GM18502 (cell line): ENCODE results near the gene MTF2.
"Not testable (repeated sequence)": the region's sequence is repeated elsewhere in the genome, so short reads cannot be mapped to it uniquely, and the experiment has no call there.

Source experiments
- ATAC-seq: cut with Tn5 transposase; IDR thresholded peaks from one replicate; pipeline ENCODE4 v1.9.1; 2021; ENCODE audit warnings: mild to moderate bottlenecking; ENCODE audit not compliant: unreplicated experiment, poor library complexity

MTF2 gene

DNA sequence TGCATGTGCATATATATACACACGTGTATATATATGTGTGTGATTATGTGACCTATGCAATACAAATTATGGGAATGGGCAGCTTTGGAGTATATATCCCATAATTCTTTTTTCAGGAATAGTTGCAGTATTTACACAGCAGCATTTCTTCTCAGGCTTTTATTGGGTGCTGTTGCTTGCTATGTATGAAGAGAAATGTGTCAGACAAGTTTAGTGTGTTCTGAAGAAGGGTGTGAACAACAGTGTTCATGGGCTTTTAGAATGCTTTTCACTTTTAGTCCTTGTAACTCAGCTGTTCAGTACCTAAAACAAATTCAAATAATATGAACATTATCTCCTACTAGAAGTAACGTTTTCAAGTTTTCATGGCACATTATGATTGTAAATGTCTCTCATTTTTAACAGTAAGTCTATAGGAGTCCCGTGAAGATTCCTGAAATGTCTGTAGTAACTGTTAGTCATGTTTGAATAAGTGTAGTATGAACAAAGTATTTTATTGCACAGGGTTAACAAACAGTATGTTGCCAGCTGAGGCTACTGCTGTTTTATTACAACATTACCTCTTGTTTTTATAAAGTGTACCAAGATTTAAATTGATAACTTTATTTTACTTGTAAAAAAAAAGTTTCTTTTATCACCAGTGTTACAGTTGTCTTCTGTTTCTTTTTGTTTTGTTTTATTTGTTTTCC, 58.7 kb downstream of the MTF2 start:
- ATAC-seq: no peak

DNA sequence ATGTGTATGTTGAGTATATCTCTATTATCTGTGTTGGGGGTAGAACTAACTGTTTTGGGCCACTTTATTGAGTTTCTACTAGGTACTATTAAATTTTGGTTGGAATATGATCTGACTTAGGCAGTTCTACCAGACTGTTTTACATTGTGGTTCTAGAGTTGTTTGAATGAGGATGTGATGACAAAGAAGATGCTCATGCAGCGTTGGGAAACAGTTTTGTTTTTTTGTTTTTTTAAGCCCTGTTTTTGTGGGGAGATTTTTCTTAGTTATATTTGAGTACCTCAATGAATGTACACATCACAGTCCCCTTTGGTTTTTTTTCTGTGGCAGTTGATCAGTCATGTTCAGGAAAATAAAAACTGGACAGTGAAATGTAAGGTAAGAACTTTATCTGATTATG, 61.0 kb downstream of the MTF2 start:
- no peak for ATAC-seq

DNA sequence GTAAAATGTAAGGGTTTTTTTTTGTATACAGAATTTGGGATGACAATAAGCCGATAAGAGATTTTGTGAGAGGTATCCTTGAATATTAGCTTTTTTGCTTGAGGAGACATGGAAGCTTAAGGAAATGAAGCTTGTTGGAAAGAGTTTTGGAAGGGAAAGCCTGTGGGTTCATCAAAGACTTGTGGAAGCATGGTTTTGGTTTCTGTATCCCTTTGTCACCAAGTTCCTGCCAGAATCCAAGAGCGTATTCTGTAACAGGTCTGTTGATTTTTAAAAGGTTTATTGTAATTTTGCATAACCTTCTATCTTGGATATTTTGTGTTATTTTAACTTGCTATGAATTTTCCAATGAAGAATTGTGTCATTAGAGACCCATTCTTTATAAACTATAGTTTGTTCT, 63.1 kb downstream of the MTF2 start:
- no peak for ATAC-seq

DNA sequence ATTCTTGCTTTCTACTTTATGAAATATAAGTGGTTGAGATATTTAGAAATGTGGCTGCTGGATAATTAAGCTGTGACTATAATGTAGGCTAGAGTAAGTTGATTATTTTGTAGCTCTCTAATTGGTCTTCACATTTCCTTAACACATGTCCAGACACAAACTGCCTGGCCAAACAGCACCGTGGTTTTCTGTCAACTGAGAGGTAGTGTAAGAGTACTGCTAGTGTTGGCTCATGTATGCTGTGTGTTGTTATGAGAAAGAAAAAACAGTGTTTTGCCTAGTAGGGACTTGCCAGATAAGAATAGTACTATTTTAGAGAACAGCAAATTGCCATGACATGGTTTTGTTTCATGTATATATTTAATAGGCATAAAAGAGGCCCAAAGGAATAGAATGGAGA, 64.1 kb downstream of the MTF2 start:
- no peak for ATAC-seq

DNA sequence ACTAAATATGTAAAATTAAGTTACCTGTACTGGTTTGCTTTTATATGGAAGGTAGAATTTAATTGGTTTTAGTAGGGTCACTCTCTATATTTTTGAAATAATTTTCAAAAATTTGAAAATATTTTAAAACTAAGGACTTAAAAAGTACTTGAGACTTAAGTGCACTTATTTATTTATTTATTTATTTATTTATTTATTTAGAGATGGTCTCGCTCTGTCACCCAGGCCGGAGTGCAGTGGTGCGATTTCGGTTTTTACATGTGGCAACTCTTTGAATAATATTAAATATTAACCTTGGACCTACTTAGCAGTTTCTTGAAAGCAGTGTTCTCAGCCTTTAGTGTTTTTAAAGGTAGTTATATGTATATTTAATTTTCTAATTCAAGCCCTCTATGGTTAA, 64.7 kb downstream of the MTF2 start:
- no peak for ATAC-seq

DNA sequence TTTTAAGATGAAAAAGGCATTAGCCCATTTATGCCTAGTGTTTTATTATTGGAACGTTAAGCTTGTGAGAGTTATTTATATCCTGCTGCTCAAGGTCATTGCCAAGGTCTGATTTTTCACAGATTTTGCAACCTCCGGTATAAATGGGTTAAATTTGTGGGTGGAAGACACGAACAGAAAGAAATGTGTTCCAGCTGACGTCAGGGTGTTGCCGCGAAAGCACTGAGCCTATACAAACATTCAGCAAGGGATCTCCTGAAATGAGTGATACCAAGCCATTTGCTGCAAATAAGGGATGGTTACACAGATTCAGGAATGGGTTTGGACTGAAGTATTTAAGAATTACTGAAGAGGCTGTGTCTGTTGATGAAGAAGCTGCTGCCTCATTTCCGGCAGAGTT, 68.9 kb downstream of the MTF2 start:
- ATAC-seq: no peak

DNA sequence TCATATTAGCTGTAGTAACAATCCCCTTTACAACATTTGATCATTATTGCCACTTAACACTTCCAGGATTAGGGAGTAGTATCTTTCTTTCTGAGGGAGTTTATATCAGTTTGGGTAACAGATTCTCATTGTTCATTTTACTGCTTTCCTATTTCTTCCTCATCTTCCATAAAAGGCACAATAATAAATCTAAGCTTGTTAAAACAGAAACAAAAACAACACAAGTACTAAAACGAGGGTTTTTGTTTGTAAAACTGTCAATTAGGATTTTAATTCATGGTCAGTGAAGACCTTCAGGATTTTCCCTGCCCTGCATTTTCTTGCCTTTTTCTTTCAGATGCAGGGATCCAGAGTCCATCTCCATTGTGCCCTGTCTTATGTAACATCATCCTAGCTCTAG, 71.6 kb downstream of the MTF2 start:
- ATAC-seq: no peak

DNA sequence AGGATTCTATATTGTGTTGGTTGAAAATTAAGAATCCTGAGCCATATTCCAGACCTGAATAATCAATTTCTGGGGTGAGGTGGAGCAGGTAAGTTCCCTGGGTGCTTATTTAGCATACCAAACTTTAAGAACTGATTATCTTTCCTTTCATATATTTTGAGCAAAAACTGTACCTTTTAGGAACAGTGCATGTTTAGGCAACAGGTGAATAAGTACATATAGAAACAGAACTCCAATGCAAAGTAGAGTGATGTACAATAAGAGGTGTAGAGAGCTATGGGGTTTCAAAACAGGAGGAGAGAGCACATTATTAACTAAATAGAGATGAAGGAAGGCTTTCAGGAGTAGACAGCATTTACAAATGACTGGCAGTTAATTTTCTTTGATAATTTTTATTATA, 72.4 kb downstream of the MTF2 start:
- ATAC-seq: no peak

DNA sequence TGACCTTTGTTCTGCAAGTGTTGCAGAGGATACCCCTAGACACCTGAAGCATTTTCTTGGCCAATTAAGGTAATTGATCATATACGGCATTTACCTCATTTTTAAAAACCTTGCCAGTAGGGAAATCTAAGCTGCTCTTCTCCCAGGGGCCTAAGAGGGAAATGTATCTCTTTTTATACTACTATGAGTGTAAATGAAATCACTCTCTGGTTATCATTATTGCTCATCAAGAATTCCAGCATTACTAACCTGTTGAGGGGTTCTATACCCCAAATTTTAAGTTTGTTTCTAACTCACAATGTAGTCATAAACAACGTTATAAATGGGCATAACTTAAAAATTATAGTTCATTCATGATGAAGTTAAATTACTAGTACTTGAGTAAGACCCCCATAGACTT, 73.8 kb downstream of the MTF2 start:
- ATAC-seq: no peak

DNA sequence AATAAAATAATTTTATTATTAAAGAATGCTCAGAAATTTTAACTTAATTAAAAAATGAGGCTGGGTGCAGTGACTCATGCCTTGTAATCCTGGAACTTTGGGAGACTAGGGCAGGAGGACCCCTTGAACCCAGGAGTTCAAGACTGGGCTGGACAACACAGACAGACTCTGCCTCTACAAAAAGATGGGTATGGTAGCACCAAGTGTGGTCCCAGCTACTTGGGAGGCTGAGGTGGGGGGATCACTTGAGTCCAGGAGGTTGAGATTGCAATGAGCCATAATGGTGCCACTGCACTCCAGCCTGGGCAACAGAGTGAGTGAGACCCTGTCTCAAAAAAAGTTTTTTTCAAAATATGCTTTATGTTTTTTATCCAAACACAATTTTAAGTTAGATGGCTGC, 75.8 kb downstream of the MTF2 start:
- ATAC-seq: no peak

DNA sequence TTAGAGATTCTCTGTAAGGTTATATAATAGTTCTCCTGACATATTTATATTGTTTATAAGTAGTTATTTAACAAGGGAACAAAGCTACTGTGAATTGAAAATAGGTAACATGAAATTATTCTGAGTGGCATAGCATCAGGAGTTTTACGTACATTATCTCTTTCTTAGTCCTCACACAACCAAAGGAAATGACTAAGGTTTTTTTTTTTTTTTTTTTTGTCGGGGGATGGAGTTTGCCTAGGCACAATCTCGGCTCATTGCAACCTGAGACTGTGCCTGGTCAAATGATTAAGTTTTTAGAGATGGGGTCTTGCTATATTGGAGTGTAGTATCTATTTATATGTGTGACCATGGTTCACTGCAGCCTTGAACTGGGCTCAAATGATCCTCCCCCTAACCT, 76.3 kb downstream of the MTF2 start:
- ATAC-seq: no peak

DNA sequence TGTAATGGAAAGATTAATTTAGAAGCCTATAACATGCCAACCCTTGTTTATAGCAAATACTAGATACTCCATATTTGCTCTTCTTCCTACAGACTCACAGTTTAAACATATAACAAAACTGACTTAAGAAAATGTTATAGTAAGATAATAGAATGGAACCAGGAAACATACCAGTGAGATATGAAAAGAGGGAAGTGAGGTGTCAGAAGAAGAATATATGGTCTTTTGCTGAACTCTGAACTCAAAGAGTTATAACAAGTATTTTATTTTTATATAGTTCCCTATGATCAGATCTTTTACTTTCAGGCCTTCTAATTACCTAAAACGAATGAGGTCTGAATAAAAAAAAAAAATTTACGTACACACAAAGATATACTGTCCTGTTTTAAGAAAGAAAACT, 80.3 kb downstream of the MTF2 start:
- no peak for ATAC-seq

DNA sequence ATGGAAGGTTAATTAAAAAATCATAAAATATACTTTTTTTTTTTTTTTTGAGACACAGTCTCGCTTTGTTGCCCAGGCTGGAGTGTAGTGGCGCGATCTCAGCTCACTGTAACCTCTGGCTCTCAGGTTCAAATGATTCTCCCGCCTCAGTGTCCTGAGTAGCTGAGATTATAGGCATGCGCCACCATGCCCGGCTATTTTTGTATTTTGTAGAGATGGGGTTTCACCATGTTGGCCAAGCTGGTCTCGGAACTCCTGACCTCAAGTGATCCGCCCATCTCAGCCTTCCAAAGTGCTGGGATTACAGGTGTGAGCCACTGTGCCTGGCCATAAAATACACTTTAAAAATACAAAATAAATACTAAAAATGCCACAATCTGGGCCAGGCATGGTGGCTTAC, 84.2 kb downstream of the MTF2 start:
- ATAC-seq: not testable (repeated sequence)

DNA sequence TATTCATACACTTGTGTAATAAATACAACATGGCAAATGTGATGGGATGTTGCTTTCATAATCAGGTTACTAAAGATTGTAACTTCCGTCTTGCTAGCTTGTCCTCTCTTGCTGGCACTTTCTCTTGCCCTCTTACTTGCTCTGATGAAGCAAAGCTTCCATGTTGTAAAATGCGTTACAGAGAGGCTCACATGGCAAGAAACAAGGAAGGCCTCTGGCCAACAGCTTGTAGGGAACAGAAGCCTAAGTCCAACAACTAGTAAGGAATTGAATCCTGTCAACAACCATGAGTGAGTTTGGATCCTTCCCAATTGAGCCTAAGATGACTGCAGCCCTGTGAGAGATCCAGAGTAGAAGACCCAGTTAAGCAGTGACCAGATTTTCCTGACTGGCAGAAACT, 85.7 kb downstream of the MTF2 start:
- ATAC-seq: no peak

DNA sequence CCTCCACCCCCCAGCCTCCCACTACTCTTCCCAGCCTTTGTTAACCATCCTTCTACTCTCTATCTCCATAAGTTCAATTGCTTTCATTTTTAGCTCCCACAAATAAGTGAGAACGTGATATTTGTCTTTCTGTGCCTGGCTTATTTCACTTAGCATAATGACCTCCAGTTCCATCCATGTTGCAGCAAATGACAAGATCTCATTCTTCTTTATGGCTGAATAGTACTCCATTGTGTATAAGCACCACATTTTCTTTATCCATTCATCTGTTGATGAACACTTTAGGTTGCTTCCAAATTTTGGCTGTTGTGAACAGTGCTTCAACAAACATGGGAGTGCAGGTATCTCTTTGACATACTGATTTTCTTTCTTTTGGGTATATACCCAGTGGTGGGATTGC, 86.8 kb downstream of the MTF2 start:
- not testable (repeated sequence) for ATAC-seq

DNA sequence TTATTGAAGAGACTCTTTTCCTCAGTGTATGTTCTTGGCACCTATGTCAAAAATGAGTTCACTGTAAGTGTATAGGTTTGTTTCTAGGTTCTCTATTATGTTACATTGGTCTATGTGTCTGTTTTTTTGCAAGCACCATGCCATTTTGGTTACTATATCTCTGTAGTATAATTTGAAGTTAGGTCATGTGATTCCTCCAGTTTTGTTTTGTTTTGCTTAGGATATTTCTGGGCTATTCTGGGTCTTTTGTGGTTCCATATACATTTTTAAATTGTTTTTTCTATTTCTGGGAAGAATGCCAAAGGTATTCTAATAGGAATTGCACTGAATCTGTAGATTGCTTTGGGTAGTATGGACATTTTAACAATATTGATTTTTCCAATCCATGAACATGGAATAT, 87.9 kb downstream of the MTF2 start:
- ATAC-seq: no peak

DNA sequence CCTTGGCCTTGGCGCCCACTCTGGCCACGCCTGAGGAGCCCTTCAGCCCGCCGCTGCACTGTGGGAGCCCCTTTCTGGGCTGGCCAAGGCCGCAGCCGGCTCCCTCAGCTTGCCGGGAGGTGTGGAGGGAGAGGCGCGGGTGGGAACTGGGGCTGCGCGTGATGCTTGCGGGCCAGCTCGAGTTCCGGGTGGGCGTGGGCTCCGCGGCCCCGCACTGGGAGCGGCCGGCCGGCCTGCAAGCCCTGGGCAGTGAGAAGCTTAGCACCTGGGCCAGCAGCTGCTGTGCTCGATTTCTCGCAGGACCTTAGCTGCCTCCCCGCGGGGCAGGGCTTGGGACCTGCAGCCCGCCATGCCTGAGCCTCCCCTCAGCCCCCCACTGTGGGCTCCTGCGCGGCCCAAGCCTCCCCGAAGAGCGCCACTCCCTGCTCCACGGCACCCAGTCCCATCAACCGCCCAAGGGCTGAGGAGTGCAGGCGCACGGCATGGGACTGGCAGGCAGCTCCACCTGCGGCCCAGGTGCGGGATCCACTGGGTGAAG, 91.1 kb downstream of the MTF2 start:
- not testable (repeated sequence) for ATAC-seq

DNA sequence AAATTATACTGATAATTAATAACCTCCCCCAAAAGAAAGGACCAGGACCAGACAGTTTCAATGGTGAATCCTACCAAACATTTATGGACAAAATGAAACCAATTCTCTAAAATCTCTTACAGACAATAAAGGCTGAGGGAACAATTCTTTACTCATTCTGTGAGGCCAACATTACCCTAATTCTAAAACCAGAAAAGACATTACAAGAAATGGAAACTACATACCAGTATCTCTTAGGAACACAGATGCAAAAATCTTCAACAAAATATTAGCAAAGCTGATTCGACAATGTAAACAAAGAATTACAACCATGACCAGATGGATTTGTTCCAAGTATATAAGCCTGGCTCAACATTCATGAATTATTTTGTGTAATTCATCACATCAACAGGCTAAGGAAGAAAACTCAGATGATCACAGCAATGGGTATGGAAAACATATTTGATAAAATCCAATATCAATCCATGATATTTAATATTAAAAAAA, 92.5 kb downstream of the MTF2 start:
- ATAC-seq: no peak

DNA sequence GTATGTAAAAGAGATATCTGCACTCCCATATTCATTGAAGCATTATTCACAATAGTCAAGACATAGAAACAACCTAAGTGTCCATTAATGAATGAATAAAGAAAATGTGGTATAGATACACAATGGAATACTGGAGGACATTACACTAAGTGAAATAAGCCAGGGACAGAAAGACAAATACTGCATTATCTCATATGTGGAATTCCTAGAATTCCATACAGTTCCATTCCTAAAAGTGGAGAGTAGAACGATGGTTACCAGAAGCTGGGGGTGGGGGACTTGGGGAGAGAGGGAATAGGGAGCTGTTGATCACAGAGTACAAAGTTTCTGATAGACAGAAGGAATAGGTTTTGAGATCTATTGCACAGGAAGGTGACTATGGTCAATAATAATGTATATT, 93.7 kb downstream of the MTF2 start:
- ATAC-seq: no peak

DNA sequence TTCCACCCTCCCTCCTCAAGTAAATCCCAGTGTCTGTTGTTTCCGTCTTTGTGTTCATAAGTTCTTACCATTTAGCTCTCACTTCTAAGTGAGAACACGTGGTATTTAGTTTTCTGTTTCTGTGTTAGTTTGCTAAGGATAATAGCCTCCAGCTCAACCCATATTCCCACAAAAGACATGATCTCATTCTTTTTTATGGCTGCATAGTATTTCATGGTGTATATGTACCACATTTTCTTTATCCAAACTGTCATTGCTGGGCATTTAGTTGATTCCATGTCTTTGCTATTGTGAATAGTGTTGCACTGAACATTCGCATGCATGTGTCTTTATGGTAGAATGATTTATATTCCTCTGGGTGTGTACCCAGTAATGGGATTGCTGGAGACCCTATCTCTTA, 95.6 kb downstream of the MTF2 start:
- ATAC-seq: not testable (repeated sequence)

DNA sequence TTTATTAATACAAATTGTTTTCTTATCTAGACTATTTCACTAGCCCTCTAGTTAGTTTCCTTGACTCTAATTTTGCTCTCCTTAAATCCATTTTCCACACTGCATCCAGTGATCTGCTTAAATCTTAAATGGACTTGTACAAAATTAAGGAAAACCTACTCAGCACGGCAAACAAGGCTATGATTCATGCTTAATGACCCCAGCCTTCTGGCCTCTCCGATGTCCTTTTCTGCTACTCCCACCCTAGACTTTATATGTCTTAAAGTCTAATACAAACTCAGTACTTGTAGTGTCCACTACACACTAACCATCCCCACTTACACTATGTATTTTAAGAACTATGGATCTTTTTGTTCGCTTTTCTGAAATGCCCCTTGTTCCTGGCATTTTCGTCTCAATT, 98.9 kb downstream of the MTF2 start:
- ATAC-seq: no peak

DNA sequence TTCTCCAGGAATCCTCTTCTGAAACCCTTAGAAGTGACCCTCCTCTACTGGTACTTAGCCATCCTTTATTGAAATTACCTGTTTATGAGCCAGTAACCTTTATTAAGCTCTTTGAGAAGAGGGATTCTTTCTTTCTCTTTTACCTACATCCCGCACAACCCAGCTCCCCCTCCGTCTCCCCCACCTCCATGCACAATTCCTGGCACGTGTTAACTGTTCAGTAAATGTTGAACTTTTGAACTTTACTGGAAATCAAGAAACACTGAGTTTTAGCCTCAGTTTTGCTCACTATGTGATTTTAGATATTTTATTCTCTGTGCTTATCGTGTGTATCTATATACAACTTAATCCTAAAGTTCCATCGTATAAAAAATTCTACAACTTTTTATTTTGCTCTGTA, 99.3 kb downstream of the MTF2 start:
- no peak for ATAC-seq
